Bone marrow (tissue), 2 donors: ENCODE data around the gene MYBPH.

Experiments
- DNase-seq, 2 donors: peaks; one replicate each; lab custom pipeline; 2025; lab: John Stamatoyannopoulos, UW

MYBPH gene

GRCh38 chr1:203178821-203179666, 3.4 kb upstream of the MYBPH start:
- DNase-seq = no peak

DNA sequence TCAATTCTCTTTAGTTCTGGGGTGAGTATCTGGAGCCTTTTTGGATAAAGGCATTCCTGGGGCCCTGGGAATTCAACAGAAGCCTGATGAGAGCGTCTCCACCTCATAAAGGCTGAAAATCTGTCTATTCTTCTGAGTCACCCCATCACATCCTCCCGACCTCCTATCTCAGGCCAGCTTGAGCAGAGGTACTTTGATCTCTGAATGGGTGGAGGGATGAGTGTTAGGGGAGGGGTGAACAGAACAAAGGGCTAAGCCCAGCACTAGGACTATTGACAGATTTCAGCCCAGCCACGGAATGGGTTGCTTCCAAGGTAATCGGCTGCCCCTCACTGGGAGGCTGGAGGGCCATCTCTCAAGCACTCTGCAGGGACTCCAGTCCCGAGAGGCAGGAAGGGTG, 2.5 kb upstream of the MYBPH start:
- no peak for DNase-seq

DNA sequence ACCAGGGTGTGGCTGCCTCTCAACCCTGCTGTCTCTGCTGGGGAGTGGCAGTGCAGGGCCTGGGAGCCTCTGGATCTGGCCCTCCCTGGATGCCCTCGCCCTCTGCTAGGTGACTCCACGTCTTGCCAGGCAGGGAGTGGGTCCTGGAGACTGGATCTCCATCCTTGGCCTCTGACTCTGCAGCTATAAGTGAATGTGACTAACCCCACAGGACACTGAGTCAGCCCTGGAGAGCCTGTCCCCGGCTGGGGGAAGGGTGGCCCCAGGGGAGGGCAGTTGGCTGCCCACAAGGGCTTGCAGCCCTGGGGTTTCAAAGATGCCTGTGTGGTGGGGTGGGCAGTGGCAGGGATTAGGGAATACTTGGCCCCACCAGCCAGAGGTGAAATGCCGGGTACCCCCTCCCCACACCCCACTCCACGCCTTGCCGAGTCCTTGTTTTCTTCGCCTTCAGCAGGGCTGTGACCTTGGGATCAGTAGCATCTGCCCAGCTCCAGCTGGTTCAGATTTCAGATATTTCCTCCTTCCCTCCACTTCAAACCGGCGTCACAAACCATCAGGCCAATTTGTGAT, 1.9 kb upstream of the MYBPH start:
- DNase-seq = no peak

GRCh38 chr1:203177036-203177405, 1.4 kb upstream of the MYBPH start:
- no peak for DNase-seq

DNA sequence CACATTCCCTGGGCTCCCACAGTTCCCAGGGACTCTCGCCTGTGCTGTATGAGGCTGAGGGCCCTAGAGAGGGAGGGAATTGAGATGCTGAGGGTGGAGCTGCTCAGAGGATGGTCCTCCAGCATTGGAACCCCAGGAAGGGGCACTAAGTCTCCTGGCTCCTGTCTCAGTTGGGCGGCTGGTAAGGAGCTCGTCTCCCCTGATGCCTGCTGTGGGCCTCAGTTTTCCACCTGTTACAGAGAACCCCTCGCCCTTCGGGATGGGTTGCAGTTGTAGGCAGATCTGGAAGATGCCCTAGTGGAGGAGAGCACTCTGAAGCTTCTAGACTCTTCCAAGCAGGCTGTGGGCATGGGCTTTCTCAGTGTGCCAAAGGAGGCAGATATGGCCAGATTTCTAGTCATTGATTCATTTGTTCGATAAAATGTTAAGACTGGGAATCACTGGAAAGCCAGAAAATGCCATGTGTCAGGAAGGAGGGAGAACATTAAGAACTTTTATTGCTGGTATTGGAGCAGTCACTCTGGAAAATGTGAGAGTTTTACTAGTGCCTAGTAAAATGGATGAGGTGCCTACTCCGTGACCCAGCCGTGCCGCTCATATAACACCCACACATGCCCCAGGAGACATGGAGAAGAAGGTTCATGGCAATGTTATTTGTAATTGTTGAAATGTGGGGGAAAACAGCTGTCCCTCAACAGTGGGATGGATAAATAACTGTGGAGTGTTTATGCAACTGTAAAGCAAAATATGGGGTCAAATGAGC, 828 bp upstream of the MYBPH start:
- no peak for DNase-seq

DNA sequence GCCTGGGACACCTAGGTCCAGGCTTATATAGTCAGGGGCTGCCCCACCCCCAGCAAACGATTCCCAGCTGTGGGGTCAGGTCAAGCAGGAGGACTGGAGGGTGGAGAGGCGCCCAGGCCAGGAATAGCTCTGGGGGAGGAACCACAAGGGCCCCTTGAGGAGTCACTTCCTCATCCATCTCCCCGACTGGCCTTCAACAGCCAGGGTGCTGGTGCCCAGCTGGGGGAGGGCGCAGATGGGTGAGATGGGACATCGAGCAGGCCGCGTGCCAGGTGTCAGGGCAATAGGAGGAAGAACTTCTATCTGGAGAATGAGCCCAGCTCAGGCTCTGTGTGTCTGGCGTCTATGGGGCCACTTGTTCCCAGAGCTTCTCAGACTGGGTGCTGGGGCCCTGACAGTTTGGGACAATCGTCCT, 208 bp upstream of the MYBPH start:
- DNase-seq = no peak

GRCh38 chr1:203174324-203174985, 1.2 kb downstream of the MYBPH start:
- DNase-seq = no peak

- no peak for DNase-seq
These were observed 2.1 kb downstream of the MYBPH start for GRCh38 chr1:203173566-203173965.

GRCh38 chr1:203173011-203173555, 2.5 kb downstream of the MYBPH start:
- DNase-seq = no peak

DNA sequence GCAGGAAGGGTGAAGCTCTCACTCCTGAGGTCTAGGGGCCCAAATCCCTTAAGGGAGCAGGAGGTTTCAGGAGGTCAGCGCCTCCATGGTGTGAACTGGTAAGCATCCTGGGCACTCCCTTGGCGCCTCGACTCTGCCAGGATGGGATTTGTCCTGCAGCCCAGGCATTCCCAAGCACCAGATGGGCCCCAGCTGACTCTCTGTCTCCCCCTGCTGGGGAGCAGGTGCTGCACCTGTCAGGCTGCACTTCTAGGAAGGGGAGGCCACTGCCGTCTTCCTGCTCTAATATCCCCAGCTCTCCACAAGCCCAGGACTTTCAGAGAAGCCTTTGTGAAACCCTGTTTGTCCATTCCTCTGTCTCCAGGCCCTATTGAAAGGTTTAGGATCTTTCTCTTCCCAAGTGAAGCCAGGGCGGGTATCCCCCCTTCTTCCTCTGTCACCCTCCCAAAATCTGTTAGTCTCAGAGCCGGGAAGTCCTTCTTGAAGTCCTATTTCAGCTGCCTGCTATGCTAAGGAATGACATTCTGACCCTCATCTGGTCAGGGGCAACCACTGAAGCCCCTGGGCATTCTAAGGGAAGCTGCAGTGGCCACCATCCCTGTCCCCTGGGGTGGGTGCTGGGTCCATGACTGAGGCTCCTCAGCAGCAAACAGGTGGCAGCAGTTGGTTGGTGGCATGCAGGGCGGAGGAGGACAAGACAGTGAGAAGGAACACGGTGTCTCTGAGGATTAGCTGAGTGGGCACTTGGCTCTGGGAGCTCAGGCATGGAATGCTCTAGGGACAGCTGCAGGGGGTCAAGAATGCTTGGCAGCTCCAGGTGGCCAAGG, 3.2 kb downstream of the MYBPH start:
- DNase-seq = peak in 1 of 2 donors; percentile 12

- DNase-seq = no peak
These were observed 4.1 kb downstream of the MYBPH start for GRCh38 chr1:203171341-203172183.

GRCh38 chr1:203170625-203171330, 4.8 kb downstream of the MYBPH start:
- no peak for DNase-seq

- DNase-seq = no peak
These were observed 5.7 kb downstream of the MYBPH start for GRCh38 chr1:203169770-203170520.

GRCh38 chr1:203168991-203169390, 6.6 kb downstream of the MYBPH start:
- no peak for DNase-seq

DNA sequence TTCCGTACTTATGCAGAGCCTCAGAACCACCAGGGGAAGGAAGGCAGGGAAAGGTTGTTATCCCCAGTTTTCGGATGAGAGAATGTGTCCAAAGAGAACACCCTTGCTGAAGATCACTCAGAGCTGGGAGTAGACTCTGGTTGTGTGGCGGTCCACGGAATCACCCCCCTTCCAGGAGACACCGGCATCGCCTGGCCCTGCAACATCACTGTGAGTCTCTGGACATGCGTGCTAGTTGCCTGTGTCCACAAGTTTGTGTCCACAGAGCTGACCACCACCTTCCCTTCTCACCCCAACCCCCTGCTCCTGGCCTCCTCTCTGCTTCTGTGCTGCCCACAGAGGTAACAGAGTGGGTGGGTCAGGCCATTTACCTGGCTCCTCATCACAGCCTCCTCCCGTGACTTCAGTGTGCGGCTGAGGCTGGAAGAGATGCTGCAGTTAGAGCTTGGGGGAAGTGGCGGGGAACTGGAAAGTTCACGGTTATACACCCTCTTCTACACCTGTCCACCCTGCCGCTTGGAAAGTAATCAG, 7.3 kb downstream of the MYBPH start:
- no peak for DNase-seq

- no peak for DNase-seq
These were observed 7.8 kb downstream of the MYBPH start for GRCh38 chr1:203167913-203168200.

DNA sequence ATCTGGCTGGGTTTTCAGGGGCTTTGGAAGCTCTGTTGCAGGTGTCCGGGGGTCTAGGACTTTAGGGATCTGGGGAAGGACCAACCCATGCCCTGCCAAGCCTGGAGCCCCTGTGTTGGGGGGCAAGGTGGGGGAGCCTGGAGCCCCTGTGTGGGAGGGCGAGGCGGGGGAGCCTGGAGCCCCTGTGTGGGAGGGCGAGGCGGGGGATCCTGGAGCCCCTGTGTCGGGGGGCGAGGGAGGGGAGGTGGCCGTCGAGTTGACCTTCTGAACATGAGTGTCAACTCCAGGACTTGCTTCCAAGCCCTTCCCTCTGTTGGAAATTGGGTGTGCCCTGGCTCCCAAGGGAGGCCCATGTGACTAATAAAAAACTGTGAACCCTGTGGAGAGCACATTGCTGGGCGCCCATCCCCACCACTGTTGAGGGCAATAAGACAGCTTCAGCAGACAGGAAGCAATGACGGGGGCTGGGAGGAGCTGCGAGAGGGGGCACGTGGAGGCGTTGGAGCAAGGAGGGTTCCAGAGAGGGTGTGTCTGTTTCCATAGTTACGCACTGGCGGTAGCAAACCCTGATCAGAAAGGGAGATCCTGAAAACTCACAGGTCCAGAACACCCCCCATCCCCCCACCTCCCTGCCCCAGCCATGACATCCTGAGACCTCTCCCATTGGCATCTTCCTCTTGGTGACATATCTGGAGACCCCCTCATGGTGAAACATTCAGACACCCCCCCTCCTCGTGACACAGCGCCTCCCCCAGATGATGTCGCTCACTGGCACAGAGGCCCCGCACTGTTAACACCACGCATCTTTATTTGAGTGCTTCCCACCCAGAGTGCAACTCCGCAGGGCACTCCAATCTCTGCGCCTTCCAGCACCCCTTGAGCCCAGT, 8.4 kb downstream of the MYBPH start:
- DNase-seq = no peak
